ENCODE data around the gene BRD1.

DNA sequence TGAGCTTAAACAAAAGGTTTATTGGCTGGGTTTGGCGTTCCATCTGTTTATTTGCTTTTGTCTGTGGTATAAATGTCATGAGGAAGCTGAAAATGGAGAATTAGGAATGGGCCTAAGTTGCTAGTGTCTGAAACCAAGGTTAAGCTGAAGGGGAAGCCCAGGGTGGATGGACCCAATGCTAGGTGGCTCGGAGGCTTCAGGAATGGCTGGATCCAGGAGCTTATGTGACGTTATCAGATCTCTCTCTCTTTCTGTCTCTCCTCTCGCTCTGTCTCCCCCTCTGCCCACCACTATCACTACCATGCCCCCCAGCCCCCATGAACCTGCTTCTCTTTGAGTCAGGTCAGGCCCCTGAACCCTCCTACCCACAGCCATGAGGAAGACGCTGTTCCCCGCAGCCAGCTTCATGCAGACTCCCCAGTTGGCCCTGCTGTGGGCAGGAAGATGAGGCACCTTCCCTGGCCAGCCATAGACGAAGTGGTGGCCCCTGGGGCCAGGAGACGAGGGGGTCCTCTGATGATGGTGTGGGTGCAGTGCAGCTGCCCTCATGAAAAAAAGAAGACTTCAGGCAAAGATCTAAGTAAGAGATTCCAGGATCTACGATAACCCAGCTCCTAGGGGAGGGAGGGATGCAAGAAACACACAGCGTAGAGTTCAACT is 101.5 kb downstream of the BRD1 start:
- no peak for TF ChIP-seq EZH2 (IDR thresholded peaks at IDR 0.05; ENCODE audit: borderline replicate concordance)
- TF ChIP-seq, protein P1, sequence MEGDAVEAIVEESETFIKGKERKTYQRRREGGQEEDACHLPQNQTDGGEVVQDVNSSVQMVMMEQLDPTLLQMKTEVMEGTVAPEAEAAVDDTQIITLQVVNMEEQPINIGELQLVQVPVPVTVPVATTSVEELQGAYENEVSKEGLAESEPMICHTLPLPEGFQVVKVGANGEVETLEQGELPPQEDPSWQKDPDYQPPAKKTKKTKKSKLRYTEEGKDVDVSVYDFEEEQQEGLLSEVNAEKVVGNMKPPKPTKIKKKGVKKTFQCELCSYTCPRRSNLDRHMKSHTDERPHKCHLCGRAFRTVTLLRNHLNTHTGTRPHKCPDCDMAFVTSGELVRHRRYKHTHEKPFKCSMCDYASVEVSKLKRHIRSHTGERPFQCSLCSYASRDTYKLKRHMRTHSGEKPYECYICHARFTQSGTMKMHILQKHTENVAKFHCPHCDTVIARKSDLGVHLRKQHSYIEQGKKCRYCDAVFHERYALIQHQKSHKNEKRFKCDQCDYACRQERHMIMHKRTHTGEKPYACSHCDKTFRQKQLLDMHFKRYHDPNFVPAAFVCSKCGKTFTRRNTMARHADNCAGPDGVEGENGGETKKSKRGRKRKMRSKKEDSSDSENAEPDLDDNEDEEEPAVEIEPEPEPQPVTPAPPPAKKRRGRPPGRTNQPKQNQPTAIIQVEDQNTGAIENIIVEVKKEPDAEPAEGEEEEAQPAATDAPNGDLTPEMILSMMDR (IDR thresholded peaks at IDR 0.05; ENCODE audit: poor library complexity), result no peak
